D341Med (cell line): ENCODE measurements around the gene LEMD2.
A peak's percentile ranks its signal among the peaks of the same experiment; 100 is the strongest.
"Not testable (repeated sequence)": the region's sequence is repeated elsewhere in the genome, so short reads cannot be mapped to it uniquely, and the experiment has no call there.

Source experiments
- DNase-seq: peaks from one replicate; pipeline ENCODE4 v3.0.0; 2012; ENCODE audit warnings: low spot score

LEMD2 gene

GRCh38 chr6:33788694-33789549 is at the start of gene LEMD2:
Gene LEMD2 (minus strand): TSS chr6:33789130. CDS start chr6:33789116, 14 bp downstream.
- DNase-seq, result peak; percentile 98

GRCh38 chr6:33837971-33838665 is 49.2 kb upstream of the LEMD2 start:
- no peak for DNase-seq

GRCh38 chr6:33836806-33837469 is 48.0 kb upstream of the LEMD2 start:
- DNase-seq, result no peak

- DNase-seq, result no peak
Measured at GRCh38 chr6:33834401-33835392, 45.8 kb upstream of the LEMD2 start.

GRCh38 chr6:33833599-33833998 is 44.7 kb upstream of the LEMD2 start:
- DNase-seq, result no peak

GRCh38 chr6:33832831-33833230 is 43.9 kb upstream of the LEMD2 start:
- not testable (repeated sequence) for DNase-seq

GRCh38 chr6:33831725-33832124 is 42.8 kb upstream of the LEMD2 start:
- DNase-seq, result not testable (repeated sequence)

- DNase-seq, result no peak
Measured at GRCh38 chr6:33830635-33831240, 41.8 kb upstream of the LEMD2 start.

- no peak for DNase-seq
Measured at GRCh38 chr6:33828764-33829731, 40.1 kb upstream of the LEMD2 start.

- DNase-seq, result no peak
Measured at GRCh38 chr6:33828452-33828763, 39.5 kb upstream of the LEMD2 start.

- no peak for DNase-seq
Measured at GRCh38 chr6:33827546-33828451, 38.9 kb upstream of the LEMD2 start.

- no peak for DNase-seq
Measured at GRCh38 chr6:33826537-33826936, 37.6 kb upstream of the LEMD2 start.

- no peak for DNase-seq
Measured at GRCh38 chr6:33824461-33825154, 35.7 kb upstream of the LEMD2 start.

- DNase-seq, result no peak
Measured at GRCh38 chr6:33823806-33824205, 34.9 kb upstream of the LEMD2 start.

GRCh38 chr6:33822575-33823395 is 33.9 kb upstream of the LEMD2 start:
- peak; percentile 76 for DNase-seq

GRCh38 chr6:33820784-33821520 is 32.0 kb upstream of the LEMD2 start:
- no peak for DNase-seq

GRCh38 chr6:33820243-33820642 is 31.3 kb upstream of the LEMD2 start:
- no peak for DNase-seq
